ENCODE data around the gene CDH11.

- TF ChIP-seq, protein P1, sequence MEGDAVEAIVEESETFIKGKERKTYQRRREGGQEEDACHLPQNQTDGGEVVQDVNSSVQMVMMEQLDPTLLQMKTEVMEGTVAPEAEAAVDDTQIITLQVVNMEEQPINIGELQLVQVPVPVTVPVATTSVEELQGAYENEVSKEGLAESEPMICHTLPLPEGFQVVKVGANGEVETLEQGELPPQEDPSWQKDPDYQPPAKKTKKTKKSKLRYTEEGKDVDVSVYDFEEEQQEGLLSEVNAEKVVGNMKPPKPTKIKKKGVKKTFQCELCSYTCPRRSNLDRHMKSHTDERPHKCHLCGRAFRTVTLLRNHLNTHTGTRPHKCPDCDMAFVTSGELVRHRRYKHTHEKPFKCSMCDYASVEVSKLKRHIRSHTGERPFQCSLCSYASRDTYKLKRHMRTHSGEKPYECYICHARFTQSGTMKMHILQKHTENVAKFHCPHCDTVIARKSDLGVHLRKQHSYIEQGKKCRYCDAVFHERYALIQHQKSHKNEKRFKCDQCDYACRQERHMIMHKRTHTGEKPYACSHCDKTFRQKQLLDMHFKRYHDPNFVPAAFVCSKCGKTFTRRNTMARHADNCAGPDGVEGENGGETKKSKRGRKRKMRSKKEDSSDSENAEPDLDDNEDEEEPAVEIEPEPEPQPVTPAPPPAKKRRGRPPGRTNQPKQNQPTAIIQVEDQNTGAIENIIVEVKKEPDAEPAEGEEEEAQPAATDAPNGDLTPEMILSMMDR (conservative IDR thresholded peaks at IDR 0.05; ENCODE audit: low read depth, low read length) = no peak
- TF ChIP-seq EZH2 (IDR thresholded peaks at IDR 0.05; ENCODE audit: borderline replicate concordance, low read depth, low read length, poor library complexity, severe bottlenecking) = no peak
Observed at GRCh38 chr16:65015599-65015998, 106.3 kb downstream of the CDH11 start.
